ENCODE data around the gene IRF2.

The IRF2 gene

GRCh38 chr4:184450045-184450444 is 24.3 kb downstream of the IRF2 start:
- no peak for DNase-seq

GRCh38 chr4:184448821-184449220 is 25.5 kb downstream of the IRF2 start:
- DNase-seq = no peak

- DNase-seq = no peak
These were observed 26.2 kb downstream of the IRF2 start for GRCh38 chr4:184448141-184448540.

DNA sequence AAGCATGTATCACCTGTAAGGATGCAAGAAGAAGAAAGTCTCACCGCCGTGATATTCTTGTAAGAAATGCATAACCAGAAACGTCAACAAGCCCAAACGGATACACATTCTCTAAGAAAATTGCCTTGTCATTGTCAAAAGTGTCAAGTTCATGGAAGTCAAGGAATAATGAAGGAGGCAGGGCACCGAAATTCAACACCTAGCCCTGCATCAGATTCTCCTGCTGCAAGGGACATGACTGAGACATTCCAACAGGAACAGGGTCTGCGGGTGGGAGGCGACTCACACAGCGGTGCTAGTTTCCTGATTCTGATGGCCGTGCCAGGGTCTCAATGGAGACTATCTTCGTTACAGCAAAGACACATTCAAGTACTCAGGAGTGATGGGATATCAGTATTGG is 26.7 kb downstream of the IRF2 start:
- DNase-seq = no peak

- DNase-seq = no peak
These were observed 28.2 kb downstream of the IRF2 start for GRCh38 chr4:184446132-184446658.

GRCh38 chr4:184444953-184445309 is 29.4 kb downstream of the IRF2 start:
- DNase-seq = peak; percentile 57

GRCh38 chr4:184444215-184444952 is 30.0 kb downstream of the IRF2 start:
- no peak for DNase-seq

DNA sequence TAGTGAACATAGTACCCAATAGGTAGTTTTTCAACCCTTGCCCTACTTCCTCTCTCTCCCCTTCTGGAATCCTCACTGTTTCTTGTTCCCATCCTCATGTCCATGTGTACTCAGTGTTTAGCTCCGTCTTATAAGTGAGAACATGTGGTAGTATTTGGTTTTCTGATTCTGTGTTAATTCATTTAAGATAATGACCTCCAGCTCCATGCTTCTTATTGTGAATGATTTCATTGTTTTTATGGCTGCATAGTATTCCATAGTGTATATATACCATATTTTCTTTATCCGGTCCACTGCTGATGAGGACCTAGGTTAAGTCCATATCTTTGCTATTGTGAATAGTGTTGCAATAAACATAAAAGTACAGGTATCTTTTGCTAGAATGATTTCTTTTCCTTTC is 31.0 kb downstream of the IRF2 start:
- DNase-seq = no peak

DNA sequence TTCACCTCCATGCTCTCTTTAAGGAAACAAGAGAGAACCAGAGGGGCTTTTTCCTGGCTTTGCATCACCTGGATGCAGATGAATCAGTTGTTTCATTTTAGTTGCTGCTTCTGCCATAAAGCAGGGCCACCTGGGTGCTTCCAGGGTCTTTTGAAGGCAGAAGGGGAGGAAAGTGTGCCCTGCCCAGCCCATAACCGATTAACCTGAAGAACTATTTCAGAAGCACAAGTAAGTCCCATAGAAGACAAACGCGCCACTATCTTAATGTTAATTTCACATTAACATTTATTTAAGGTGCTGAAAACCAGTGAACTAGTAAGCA is 32.1 kb downstream of the IRF2 start:
- DNase-seq = no peak

DNA sequence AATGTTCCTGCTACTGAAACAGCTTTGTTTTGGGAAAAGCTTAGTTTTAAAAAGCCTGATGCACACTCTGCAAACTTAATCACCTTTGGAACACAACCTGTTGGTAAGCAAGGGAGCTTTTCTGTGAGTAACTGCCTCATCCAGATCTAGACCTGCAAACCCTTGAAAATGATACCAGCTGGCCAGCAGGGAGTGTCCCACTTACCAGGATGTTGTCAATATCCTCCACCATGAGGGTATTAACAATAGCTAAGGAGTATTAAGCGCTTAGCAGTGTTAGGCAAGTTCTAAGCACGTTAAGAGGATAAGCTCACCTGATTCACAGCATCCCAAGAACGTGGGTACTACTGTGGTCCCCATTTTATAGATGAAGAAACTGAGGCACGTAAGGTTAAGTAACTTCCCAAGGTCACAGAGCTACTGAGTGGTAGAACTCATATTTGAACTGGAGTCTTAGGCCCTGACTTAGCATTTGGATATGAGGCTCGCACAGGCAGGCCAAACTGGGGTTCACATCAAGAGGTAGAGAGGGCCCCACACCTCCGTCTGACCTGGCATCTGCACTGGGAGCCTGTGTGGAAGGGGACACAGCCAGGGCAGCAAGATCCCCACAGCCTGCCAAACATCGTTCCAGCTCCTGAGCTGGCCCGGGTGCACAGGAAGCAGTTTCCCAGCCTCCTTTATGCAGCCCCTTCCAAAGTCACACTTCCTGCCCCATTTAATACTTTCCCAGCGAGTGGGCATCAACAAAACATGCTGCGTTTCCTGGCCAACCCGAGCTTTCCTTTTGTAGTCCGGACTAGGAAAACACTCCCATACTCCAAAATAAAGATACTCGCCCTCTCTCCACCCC is 32.7 kb downstream of the IRF2 start:
- no peak for DNase-seq

DNA sequence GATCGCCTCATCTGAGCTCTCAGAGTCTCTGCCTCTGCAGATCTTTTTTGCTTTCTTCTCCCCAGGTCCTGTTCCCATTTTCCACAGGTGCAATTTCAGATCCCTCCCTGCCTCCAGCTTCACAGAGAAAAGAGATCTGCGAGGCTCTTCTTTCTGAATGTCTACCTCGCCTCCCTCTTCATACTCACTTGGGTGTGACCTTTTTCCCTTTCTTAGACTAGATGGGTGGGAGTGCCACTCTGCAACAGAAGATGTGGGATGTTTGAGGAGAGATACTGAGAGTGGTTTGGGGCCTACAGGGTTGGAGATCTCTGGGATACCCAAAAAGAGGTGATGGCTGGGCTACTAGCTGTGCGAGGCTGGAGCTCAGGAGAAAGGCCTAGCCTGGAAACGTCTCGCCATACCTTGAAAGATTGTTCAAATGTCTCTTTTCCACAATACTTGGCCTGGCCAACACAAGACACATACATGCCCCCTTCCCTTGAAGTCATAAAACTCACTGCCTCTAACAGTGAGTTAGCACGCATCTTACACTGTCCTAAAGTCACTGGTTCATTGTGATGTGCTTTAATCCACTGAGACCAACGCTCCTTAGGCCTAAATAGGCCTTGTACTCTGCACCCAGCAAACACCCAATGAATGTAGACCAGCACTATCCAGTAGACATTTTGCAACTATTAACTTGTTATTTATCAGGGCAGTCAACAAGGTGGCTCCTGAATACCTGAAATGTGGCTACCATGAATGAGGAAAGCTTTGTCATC is 33.6 kb downstream of the IRF2 start:
- no peak for DNase-seq

DNA sequence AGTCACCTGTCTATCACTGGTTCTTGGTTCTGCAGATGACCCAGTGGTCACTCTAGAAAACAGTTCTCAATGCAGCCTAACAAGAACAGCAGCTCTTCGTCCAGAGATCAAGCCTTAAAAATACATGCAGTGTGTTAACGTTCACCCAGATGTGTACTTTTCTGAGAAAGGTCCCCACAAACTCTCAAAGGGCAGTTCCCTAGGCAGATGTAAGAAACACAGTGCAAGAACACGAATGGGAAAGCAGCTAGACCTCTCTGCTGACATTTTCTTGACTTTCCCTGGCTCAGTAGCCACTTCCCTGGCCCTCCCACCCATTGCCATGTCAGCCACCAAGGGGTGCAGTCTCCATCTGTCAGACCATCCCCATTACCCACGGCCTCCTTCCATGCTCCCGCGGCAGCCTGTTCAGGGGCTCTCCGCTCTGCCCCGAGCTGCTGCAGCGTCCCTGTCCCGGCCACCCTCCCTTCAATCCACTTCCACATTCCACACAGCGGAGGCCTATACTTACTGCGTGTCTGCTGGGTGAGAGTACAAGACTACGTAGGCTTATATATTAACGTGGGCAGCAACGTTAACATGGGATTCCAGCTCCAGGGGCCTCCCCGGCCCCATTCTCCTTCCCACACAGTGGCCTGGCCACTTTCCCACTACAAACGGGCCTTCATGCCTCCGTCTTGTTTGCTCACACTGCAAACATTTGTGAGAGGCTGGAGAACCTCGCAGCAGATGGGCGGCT is 34.3 kb downstream of the IRF2 start:
- DNase-seq = no peak

- DNase-seq = no peak
These were observed 35.0 kb downstream of the IRF2 start for GRCh38 chr4:184439386-184439785.

DNA sequence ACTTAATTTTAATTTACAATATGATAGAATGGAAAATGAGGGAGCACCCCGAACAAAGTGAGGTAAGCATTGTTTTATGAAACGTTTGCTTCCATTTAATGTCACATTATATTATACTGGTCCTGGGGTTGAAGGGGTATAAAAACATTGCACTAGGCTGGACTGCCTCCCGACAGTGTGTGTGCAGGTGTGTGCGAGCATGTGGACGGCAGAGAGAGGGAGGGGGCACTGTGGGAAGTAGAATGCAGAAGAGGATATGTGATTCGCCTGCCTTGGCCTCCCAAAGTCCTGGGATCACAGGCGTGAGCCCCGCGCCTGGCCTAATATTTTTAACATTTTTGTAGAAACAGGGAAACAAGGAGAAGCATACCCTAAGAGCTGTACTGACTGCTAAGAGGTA is 36.0 kb downstream of the IRF2 start:
- DNase-seq = no peak

DNA sequence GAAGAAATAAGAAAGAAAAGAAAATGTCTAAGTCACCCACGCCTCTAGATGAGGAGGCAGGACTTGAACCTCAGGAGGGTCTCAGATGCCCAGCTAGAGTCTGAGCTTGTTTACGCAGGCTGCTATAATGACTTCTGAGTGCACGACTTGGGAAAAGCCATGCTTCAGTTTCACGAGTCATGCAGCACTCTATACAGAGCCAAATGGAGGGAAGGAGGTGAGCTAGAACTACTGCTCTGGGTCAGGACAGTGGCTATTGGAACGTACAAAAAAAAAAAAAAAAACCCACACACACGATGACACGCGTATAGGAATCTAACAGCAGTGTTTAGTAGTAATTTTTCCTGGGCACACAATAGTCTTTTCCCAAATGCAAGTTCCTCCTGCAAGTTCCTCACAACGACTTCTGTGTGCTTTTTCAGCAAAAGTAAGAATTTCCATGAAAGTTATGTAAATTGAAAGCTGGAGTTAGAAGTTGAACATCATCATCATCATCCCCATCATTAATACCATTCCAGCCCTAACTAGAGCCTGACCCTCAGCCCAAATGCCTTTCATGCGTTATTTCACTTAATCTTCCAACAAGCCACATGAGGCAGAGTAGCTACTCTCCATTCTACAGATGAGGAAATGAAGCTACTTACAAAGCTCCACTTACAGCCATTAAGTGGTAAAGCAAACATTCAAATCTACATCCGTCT is 36.6 kb downstream of the IRF2 start:
- DNase-seq = no peak

DNA sequence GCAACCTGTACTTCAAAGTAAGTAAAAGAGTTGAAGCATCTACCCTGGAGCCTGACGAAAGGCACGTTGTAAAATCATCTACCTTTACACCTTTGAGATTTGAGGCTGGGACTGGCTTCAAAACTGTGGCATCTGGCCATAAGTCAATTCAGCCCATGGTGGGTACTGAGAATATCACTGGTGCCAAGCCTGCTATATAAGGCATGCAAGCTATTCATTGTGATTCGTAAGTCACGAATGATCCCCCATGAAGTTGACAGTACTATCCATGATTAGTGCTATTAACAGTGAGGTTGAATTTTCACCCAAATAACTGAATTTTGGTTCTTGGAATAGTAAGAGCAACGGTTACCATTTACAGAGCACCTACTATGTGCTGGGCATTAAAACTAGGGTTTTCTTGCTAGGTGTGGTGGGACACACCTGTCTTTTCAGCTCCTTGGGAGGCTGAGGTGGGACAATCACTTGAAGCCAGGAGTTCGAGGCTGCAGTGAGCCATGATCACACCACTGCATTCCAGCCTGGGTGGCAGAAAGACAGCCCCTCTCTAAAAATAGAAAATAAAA is 39.8 kb downstream of the IRF2 start:
- no peak for DNase-seq

DNA sequence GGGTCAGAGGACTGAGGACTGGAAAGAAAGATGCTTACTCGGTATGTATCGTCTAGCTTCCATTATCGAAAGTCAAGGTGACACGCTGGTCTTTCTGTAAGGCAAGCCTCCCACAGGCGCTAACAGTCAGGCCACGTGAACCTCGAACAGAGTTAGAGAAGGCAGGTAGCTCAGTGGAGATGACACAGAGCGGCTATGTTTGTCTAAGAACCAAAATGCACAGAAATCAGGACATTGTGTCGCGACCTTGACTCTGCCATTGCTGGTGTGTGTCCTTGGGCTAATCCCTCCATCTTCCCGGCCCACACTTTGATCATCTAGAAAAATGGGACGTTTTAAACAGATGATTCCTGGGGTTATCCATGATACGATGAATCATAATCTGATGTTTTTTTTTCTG is 40.3 kb downstream of the IRF2 start:
- DNase-seq = no peak

DNA sequence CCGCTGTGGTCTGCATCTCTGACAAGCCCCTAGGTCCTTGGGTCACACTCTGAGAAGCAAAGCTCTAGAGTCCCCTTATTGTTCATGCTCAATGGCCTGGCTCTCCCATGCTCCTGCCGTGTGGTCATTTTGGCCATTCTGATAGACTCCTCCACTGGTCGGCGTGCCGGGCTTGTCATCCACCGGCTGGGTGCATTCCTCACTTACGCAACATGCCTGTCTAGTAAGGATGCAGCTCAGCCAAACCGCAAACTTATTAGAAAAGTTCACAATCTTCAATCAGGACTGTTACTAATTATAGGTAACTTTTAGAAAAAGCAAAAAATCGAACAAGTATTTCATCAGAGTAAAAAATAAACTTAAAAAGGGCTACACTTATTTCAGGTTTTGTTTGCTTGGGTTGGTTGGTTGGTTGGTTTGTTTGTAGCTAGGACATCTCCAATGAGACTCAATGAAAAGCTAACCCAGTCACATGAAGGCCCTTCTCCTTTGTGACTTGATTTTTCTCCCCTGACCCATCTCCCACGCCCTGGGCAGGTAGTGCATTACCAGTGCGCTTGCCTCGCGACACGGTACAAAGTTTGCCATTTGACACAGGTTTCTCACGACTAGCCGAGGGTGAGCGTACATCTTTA is 41.0 kb downstream of the IRF2 start:
- DNase-seq = no peak

- no peak for DNase-seq
These were observed 42.0 kb downstream of the IRF2 start for GRCh38 chr4:184432127-184432922.

DNA sequence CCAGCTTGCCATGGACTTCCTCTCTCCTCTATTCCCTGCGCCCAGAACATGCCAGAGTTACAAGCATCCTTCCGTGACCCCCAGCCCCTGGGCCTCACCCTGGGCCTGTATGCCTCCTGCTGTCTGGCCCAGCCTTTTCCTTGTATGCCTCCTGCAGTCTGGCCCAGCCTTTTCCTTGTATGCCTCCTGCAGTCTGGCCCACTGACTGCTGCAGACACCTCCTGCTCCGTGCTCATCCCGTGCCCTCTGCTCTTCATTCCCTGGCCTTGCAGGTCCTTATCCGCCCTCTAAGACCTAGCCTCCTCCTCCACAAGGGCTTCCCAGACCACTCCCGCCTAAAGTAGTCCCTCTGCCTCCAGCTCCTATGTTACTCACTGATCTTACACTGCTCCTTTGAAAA is 44.2 kb downstream of the IRF2 start:
- no peak for DNase-seq

- no peak for DNase-seq
These were observed 45.6 kb downstream of the IRF2 start for GRCh38 chr4:184428787-184429186.

All from stimulated activated CD4-positive, alpha-beta T cell treated with anti-CD3 and anti-CD28 coated beads, Interleukin-1b, Interleukin-23, amount 100 ng/mL, for 48 hours (primary cell).